Esophagus mucosa (tissue), 1 donor: ENCODE results near the gene RPTOR. TPM values are rescaled to one million over a fixed set of nuclear protein-coding genes. Genes with fewer than 3 reads are reported as not detected.

Experiments used
- ATAC-seq: fragments of 200-7000 bp; cut with Tn5 transposase; one replicate; pipeline ENCODE4 v1.9.1; 2020
- total RNA-seq: library from RNA; stranded (reverse); gene quantifications from one replicate; pipeline ENCODE4 v1.2.4, GENCODE V29; 2023
- donor health status: DM: yes; HTN: yes; CAD: no.

RPTOR gene
- total RNA-seq, 1 donor from 2014 or later, result 14.9 TPM

- ATAC-seq, result no peak
Measured at GRCh38 chr17:80921741-80922579, 377.3 kb downstream of the RPTOR start.

GRCh38 chr17:80922580-80923160 is 378.0 kb downstream of the RPTOR start:
- ATAC-seq, result peak; percentile 7

GRCh38 chr17:80923211-80924110 is 378.8 kb downstream of the RPTOR start:
- no peak for ATAC-seq

GRCh38 chr17:80924111-80924806 is 379.6 kb downstream of the RPTOR start:
- ATAC-seq, result no peak

DNA sequence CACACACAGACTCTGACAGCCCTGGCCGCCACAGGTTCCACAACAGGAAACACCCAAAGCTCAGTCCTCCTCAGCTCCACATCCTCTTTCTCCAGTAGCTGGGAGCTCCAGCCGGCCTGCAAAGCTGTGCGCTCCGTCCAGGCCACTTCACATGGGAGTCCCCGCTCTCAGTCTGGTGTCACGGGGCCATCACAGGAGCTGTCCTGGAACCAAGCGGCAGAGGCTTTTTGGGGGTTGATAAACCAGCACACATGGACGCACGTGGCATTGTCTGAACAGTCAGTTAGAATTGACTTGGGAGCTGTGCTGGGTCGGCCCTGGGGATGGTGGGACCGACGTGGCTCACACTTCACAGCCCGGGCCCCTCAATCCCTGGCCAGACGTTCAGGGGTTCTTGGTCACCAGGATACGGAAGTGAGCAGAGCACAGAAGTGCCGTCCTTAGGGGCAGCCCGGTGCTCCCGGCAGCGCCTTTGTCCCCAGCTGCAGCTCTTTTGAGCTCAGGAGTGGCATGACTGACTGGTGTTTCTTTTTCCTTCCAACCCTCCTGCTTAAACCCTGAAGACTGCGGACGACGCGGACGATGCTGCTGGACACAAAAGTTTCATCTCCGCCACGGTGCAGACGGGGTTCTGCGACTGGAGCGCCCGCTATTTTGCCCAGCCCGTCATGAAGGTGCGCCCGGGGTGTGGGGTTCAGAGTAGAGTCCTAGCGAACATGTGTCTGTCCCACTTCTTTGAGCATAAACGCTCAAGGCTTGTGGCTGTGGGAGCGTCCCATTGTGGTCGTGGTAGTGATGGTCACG is 380.4 kb downstream of the RPTOR start:
- ATAC-seq, result no peak

- ATAC-seq, result peak; percentile 30
Measured at GRCh38 chr17:80925688-80926335, 381.2 kb downstream of the RPTOR start.

GRCh38 chr17:80926591-80927250 is 382.1 kb downstream of the RPTOR start:
- no peak for ATAC-seq

GRCh38 chr17:80927791-80928216 is 383.2 kb downstream of the RPTOR start:
- ATAC-seq, result no peak

DNA sequence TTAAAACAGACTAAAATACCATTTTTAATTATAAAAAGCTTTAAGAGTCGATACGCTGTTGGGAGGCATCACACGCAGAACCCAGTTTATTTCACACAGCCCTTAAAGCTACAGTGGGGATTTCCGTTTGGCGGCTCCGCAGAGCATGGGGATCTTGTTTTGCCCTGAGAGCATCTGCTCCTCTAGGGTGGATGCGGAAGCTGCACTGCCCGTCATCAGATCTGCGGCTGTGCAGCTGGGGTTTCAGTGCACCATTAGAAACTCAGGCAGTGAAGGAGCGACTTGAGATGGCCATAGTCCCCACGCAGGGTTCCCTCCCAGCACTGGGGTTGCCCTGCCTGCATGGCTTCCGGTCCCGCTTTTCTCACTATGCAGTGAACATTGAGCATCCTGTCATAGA is 384.8 kb downstream of the RPTOR start:
- ATAC-seq, result no peak

GRCh38 chr17:80930335-80931279 is 386.0 kb downstream of the RPTOR start:
- ATAC-seq, result no peak

DNA sequence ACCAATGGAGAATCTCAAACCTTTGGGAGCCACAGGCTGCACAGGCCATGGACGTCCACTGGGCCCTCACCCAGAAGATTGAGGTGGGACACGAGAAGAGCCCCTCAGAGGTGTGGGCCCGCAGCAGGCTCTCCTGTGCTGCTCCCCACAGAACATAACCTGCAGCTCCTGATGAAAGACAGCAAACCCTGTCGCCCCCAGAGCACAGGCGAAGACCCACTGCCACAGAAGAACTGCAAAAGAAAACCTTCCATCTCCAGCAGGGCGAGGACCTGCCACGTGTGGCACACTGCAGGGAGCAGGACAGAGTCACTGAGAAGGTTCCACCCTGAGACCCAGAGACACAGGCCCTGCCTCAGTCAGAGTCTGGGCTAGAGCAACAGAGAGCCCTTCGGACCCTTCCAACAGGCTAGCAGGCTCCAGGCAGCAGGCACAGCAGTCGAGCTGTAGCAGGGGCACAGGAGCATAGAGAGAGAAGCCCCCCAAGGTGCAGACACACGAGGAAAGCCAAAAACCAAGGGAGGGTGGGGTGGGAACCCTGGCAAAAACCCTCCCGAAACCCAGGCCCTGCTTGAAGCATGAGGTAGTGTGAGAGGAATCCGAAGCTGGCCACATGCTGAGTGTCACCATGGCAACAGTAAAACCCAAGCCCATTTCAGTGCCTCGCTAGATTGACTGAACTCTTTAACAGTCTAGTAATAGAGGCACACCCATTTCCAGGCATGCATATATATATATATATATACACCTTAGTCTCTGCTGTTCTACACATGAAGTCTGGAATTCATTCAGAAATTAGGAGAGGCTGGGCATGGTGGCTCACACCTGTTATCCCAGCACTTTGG is 387.0 kb downstream of the RPTOR start:
- no peak for ATAC-seq

GRCh38 chr17:80935526-80935925 is 390.9 kb downstream of the RPTOR start:
- ATAC-seq, result no peak

DNA sequence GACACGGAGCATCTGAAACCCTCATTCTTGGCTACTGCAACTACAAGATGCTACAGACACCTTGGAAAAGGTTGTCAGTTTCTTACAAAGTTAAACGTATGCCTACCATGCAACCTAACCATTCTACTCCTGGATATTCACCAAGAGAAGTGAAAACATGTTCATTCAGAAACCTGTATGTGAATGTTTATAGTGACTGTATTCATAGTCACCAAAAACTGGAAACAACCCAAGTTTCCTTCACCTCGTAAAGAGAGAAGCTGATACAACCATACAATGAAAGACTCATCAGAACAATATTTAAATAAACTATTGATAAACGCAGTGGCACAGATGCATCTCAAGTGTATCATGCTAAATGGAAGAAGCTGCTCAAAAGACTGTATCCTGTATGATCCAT is 391.6 kb downstream of the RPTOR start:
- ATAC-seq, result no peak

- no peak for ATAC-seq
Measured at GRCh38 chr17:80936723-80937122, 392.1 kb downstream of the RPTOR start.

GRCh38 chr17:80937462-80938381 is 393.1 kb downstream of the RPTOR start:
- ATAC-seq, result no peak

- no peak for ATAC-seq
Measured at GRCh38 chr17:80938556-80938955, 393.9 kb downstream of the RPTOR start.
